Measurements from ENCODE around the gene BAD.

BAD gene

DNA sequence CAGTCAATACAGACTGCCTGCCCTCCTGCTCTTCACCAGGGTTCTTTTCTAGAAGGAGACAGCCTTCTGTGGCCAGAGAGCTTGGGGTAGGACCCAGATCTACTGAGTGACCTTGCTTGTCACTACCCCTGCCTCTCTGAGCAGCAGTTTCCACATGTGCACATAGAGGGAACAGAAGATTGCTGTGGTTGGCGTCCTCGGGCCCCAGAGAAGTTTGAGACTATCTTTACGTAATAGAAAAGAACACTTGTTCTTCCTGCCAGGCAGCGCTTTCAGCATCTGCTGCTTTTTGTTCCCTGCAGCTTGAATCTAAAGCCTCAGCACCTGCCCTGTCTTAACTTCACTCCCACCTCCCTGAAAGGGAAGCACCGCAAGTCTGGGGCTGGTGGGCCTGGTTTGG lies 45.5 kb downstream of the BAD start:
- H3K36me3 ChIP-seq (replicated peaks; ENCODE audit: insufficient read depth, low read length), result no peaks in the 10 kb centered on the region
- no peak overlapping the region for H3K27ac ChIP-seq (ENCODE audit: low read length)

GRCh38 chr11:64238076-64238475 lies 46.4 kb downstream of the BAD start:
- TF ChIP-seq EZH2 (optimal IDR thresholded peaks at IDR 0.05; ENCODE audit: low read depth, low read length), result no peak
- no peak for TF ChIP-seq EZH2phosphoT487 (IDR thresholded peaks at IDR 0.05; ENCODE audit: low read length)
- TF ChIP-seq, protein P1, sequence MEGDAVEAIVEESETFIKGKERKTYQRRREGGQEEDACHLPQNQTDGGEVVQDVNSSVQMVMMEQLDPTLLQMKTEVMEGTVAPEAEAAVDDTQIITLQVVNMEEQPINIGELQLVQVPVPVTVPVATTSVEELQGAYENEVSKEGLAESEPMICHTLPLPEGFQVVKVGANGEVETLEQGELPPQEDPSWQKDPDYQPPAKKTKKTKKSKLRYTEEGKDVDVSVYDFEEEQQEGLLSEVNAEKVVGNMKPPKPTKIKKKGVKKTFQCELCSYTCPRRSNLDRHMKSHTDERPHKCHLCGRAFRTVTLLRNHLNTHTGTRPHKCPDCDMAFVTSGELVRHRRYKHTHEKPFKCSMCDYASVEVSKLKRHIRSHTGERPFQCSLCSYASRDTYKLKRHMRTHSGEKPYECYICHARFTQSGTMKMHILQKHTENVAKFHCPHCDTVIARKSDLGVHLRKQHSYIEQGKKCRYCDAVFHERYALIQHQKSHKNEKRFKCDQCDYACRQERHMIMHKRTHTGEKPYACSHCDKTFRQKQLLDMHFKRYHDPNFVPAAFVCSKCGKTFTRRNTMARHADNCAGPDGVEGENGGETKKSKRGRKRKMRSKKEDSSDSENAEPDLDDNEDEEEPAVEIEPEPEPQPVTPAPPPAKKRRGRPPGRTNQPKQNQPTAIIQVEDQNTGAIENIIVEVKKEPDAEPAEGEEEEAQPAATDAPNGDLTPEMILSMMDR (IDR thresholded peaks at IDR 0.05; ENCODE audit: low read length), result no peak
- Histone ChIP-seq H3K36me3 (replicated peaks; ENCODE audit: insufficient read depth, low read length) (no peaks in the 10 kb centered on the region), H3K9ac (ENCODE audit: low read length) (no peak overlapping the region), H4K20me1 (ENCODE audit: insufficient read depth, low read length) (no peaks in the 10 kb centered on the region), H2AFZ (ENCODE audit: low read length) (no peak overlapping the region), H3K4me1 (ENCODE audit: low read length) (peaks cover 23% of the 10 kb centered on the region), H3K4me2 (ENCODE audit: low read depth, low read length) (no peak overlapping the region), H3K27ac (ENCODE audit: low read length) (no peak overlapping the region), H3K9me2 (replicated peaks; ENCODE audit: insufficient read depth, low read length) (no peaks in the 10 kb centered on the region), H3K4me3 (ENCODE audit: low read length) (no peak overlapping the region), H3K9me3 (replicated peaks; ENCODE audit: insufficient read depth, low read length) (no peaks in the 10 kb centered on the region), H3K79me2 (ENCODE audit: low read length) (peaks cover 27% of the 10 kb centered on the region), H3F3A (ENCODE audit: insufficient read depth, low read length) (peaks cover 24% of the 10 kb centered on the region), H3K27me3 (replicated peaks; ENCODE audit: insufficient read depth, low read length) (no peaks in the 10 kb centered on the region)
- no peak for DNase-seq

More for the DNA sequence above, 45.5 kb downstream of the BAD start:
- H4K20me1 ChIP-seq (ENCODE audit: insufficient read depth, low read length), result no peaks in the 10 kb centered on the region
- H3K79me2 ChIP-seq (ENCODE audit: low read length), result peaks cover 28% of the 10 kb centered on the region
- no peak overlapping the region for H2AFZ ChIP-seq (ENCODE audit: low read length)
- H3F3A ChIP-seq (ENCODE audit: insufficient read depth, low read length), result peaks cover 30% of the 10 kb centered on the region
- H3K9me3 ChIP-seq (replicated peaks; ENCODE audit: insufficient read depth, low read length), result no peaks in the 10 kb centered on the region
- H3K4me1 ChIP-seq (ENCODE audit: low read length), result peaks cover 23% of the 10 kb centered on the region
- no peak overlapping the region for H3K9ac ChIP-seq (ENCODE audit: low read length)
- TF ChIP-seq EZH2phosphoT487 (IDR thresholded peaks at IDR 0.05; ENCODE audit: low read length), result no peak
- TF ChIP-seq, protein P1 (IDR thresholded peaks at IDR 0.05; ENCODE audit: low read length), result no peak
- TF ChIP-seq EZH2 (optimal IDR thresholded peaks at IDR 0.05; ENCODE audit: low read depth, low read length), result no peak
- no peaks in the 10 kb centered on the region for H3K9me2 ChIP-seq (replicated peaks; ENCODE audit: insufficient read depth, low read length)
- H3K4me2 ChIP-seq (ENCODE audit: low read depth, low read length), result no peak overlapping the region
- H3K27me3 ChIP-seq (replicated peaks; ENCODE audit: insufficient read depth, low read length), result no peaks in the 10 kb centered on the region
- no peak overlapping the region for H3K4me3 ChIP-seq (ENCODE audit: low read length)
- DNase-seq, result no peak

DNA sequence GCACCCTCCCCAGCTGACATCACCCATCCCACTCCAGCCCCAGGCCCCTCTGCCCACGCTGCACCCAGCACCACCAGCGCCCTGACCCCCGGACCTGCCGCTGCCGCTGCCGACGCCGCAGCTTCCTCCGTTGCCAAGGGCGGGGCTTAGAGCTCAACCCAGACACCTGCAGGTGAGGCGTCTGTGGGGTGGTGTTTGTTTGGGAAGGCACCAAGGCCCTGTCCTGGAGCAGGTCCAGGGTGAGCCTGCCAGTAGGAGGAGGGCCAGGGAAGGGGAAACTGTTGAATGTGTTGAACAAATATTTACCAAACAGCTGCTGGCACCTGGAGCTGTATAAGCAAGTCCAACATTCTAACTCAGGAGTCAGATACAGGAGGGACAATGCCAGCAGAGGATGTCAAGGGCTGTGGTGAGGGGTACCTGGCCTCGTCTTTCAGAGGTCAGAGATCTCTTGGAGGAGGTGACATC lies 46.9 kb downstream of the BAD start:
- Histone ChIP-seq H3K27me3 (replicated peaks; ENCODE audit: insufficient read depth, low read length) (no peaks in the 10 kb centered on the region), H3K79me2 (ENCODE audit: low read length) (peaks cover 25% of the 10 kb centered on the region), H4K20me1 (ENCODE audit: insufficient read depth, low read length) (no peaks in the 10 kb centered on the region), H3K9ac (ENCODE audit: low read length) (no peak overlapping the region), H3K4me1 (ENCODE audit: low read length) (peaks cover 21% of the 10 kb centered on the region), H3K9me2 (replicated peaks; ENCODE audit: insufficient read depth, low read length) (no peaks in the 10 kb centered on the region), H3K4me2 (ENCODE audit: low read depth, low read length) (no peak overlapping the region), H3F3A (ENCODE audit: insufficient read depth, low read length) (peaks cover 24% of the 10 kb centered on the region), H3K9me3 (replicated peaks; ENCODE audit: insufficient read depth, low read length) (no peaks in the 10 kb centered on the region), H3K4me3 (ENCODE audit: low read length) (no peak overlapping the region), H3K27ac (ENCODE audit: low read length) (no peak overlapping the region), H3K36me3 (replicated peaks; ENCODE audit: insufficient read depth, low read length) (no peaks in the 10 kb centered on the region), H2AFZ (ENCODE audit: low read length) (no peak overlapping the region)
- TF ChIP-seq EZH2 (optimal IDR thresholded peaks at IDR 0.05; ENCODE audit: low read depth, low read length), result no peak
- TF ChIP-seq, protein P1 (IDR thresholded peaks at IDR 0.05; ENCODE audit: low read length), result no peak
- no peak for TF ChIP-seq EZH2phosphoT487 (IDR thresholded peaks at IDR 0.05; ENCODE audit: low read length)
- DNase-seq, result no peak

All from MM.1S (cell line).